ENCODE data around the gene KATNAL2. TPM values are rescaled to one million over a fixed set of nuclear protein-coding genes. Genes with fewer than 3 reads are reported as not detected.

KATNAL2 gene
- total RNA-seq, 4 donors from 2014 or later, result 2.8 to 14.3 (median 3.6) TPM; not detected in 1

- intact Hi-C loops (cut with DNase I; ENCODE audit: low total_unique reads), result no loop called here
- Histone ChIP-seq H3K27ac (no peak overlapping the region), H3K9me3 (no peaks in the 10 kb centered on the region), H3K4me3 (no peak overlapping the region), H3K27me3 (no peaks in the 10 kb centered on the region), H3K36me3 (no peaks in the 10 kb centered on the region), H3K4me1 (no peaks in the 10 kb centered on the region)
- no peak for TF ChIP-seq POLR2A (IDR thresholded peaks at IDR 0.05)
- no peak for TF ChIP-seq CTCF (IDR thresholded peaks at IDR 0.05)
- DNase-seq, result no peak
Measured at GRCh38 chr18:47087676-47088075, 170.3 kb downstream of the KATNAL2 start.

- Histone ChIP-seq H3K36me3 (no peaks in the 10 kb centered on the region), H3K4me1 (no peaks in the 10 kb centered on the region), H3K9me3 (no peaks in the 10 kb centered on the region), H3K4me3 (no peak overlapping the region), H3K27ac (no peak overlapping the region), H3K27me3 (no peaks in the 10 kb centered on the region)
- intact Hi-C loops (cut with DNase I; ENCODE audit: low total_unique reads), result no loop called here
- TF ChIP-seq POLR2A (IDR thresholded peaks at IDR 0.05), result no peak
- no peak for TF ChIP-seq CTCF (IDR thresholded peaks at IDR 0.05)
- DNase-seq, result no peak
Measured at GRCh38 chr18:47095810-47096209, 178.4 kb downstream of the KATNAL2 start.

GRCh38 chr18:47100212-47100831 is 182.9 kb downstream of the KATNAL2 start:
- DNase-seq, result peak; percentile 37 to 44
- TF ChIP-seq CTCF (IDR thresholded peaks at IDR 0.05) (peak; percentile 58 to 69 (median 64)), POLR2A (IDR thresholded peaks at IDR 0.05) (no peak)
- H3K4me1 ChIP-seq, result no peaks in the 10 kb centered on the region
- H3K36me3 ChIP-seq, result no peaks in the 10 kb centered on the region
- no peak overlapping the region for H3K27ac ChIP-seq
- H3K9me3 ChIP-seq, result no peaks in the 10 kb centered on the region
- intact Hi-C loops (cut with DNase I; ENCODE audit: low total_unique reads), result no loop called here
- no peak overlapping the region for H3K4me3 ChIP-seq
- no peaks in the 10 kb centered on the region for H3K27me3 ChIP-seq

- Histone ChIP-seq H3K27ac (no peak overlapping the region), H3K9me3 (no peaks in the 10 kb centered on the region), H3K27me3 (no peaks in the 10 kb centered on the region), H3K4me1 (no peaks in the 10 kb centered on the region), H3K36me3 (no peaks in the 10 kb centered on the region), H3K4me3 (no peak overlapping the region)
- intact Hi-C loops (cut with DNase I; ENCODE audit: low total_unique reads), result no loop called here
- no peak for DNase-seq
- TF ChIP-seq CTCF (IDR thresholded peaks at IDR 0.05), result no peak
- no peak for TF ChIP-seq POLR2A (IDR thresholded peaks at IDR 0.05)
Measured at GRCh38 chr18:47108373-47108772, 191.0 kb downstream of the KATNAL2 start.

GRCh38 chr18:47108998-47109405 is 191.6 kb downstream of the KATNAL2 start:
- Histone ChIP-seq H3K36me3 (no peaks in the 10 kb centered on the region), H3K27me3 (no peaks in the 10 kb centered on the region), H3K9me3 (no peaks in the 10 kb centered on the region), H3K27ac (no peak overlapping the region), H3K4me1 (no peaks in the 10 kb centered on the region), H3K4me3 (no peak overlapping the region)
- no peak for TF ChIP-seq CTCF (IDR thresholded peaks at IDR 0.05)
- no peak for TF ChIP-seq POLR2A (IDR thresholded peaks at IDR 0.05)
- intact Hi-C loops (cut with DNase I; ENCODE audit: low total_unique reads), result no loop called here
- no peak for DNase-seq
